K562 (cell line): ENCODE measurements around the gene LAMTOR5. TPM values are rescaled to one million over a fixed set of nuclear protein-coding genes. Genes with fewer than 3 reads are reported as not detected.

ENCODE experiments used
- ATF1 ChIP-seq, 2 experiments: fragments of 450-650 bp in 1 of 2; IDR thresholded peaks; 2 replicates each; pipeline ENCODE4 v1.6.1; 2016; ENCODE audit warnings: missing compliant biosample characterization in 1 of 2, missing genetic modification characterization in 1 of 2
- C11orf30 ChIP-seq: fragments of 450-650 bp; IDR thresholded peaks from 2 replicates; pipeline ENCODE4 v1.6.1; 2016; ENCODE audit warnings: low read depth, mild to moderate bottlenecking
- CC2D1A ChIP-seq: fragments of 450-650 bp; IDR thresholded peaks from 2 replicates; pipeline ENCODE4 v1.6.1; 2017; ENCODE audit warnings: mild to moderate bottlenecking
- CHD1 ChIP-seq: fragments of 200-600 bp; sonication (generic); IDR thresholded peaks from one replicate; pipeline ENCODE4 v1.6.1; 2012; ENCODE audit warnings: mild to moderate bottlenecking, moderate library complexity, low read length, inconsistent platforms
- CTBP1 ChIP-seq: fragments of 450-650 bp; IDR thresholded peaks from 2 replicates; pipeline ENCODE4 v1.6.1; 2016; ENCODE audit warnings: borderline replicate concordance
- EGR1 ChIP-seq: fragments of 450-650 bp; conservative IDR thresholded peaks from 2 replicates; pipeline ENCODE4 v1.6.1; 2017; ENCODE audit warnings: mild to moderate bottlenecking
- KLF10 ChIP-seq: fragments of 250-450 bp; sonication (Bioruptor Pico); IDR thresholded peaks from 2 replicates; pipeline ENCODE4 v1.6.1; 2021; ENCODE audit warnings: matching md5 sums
- MAFG ChIP-seq: fragments of 450-650 bp; conservative IDR thresholded peaks from 2 replicates; pipeline ENCODE4 v1.6.1; 2016; ENCODE audit warnings: missing genetic modification characterization, missing compliant biosample characterization
- MBD2 ChIP-seq: sonication (generic); IDR thresholded peaks from 2 replicates; pipeline ENCODE4 v1.6.1; 2016; ENCODE audit warnings: low read depth, borderline replicate concordance
- MYC ChIP-seq, 2 experiments: fragments of 250-450 bp in 1 of 2; sonication (Bioruptor Pico) in 1 of 2; IDR thresholded peaks; 2 replicates each; pipeline versions ENCODE4 v1.5.1 to v1.6.1; 2012 to 2021; ENCODE audit warnings: low read depth in 2 of 2, borderline replicate concordance in 1 of 2, improper control_type of control experiment in 1 of 2, low read length in 1 of 2, mild to moderate bottlenecking in 1 of 2, moderate library complexity in 1 of 2
- NR0B1 ChIP-seq: fragments of 450-650 bp; IDR thresholded peaks from one replicate; pipeline ENCODE4 v1.6.1; 2018; ENCODE audit warnings: mild to moderate bottlenecking, moderate library complexity; ENCODE audit not compliant: partially characterized antibody
- NUFIP1 ChIP-seq: fragments of 450-650 bp; IDR thresholded peaks from 2 replicates; pipeline ENCODE4 v1.6.1; 2018; ENCODE audit not compliant: partially characterized antibody
- RB1 ChIP-seq: fragments of 450-650 bp; IDR thresholded peaks from 2 replicates; pipeline ENCODE4 v1.6.1; 2017; ENCODE audit warnings: low read depth, mild to moderate bottlenecking
- SFPQ ChIP-seq: fragments of 200-400 bp; formaldehyde crosslinking; IDR thresholded peaks from 2 replicates; pipeline ENCODE4 v1.6.1; 2017; ENCODE audit warnings: mild to moderate bottlenecking, low read depth, low read length, moderate library complexity
- SMAD1 ChIP-seq: fragments of 150-350 bp; IDR thresholded peaks from 2 replicates; pipeline ENCODE4 v1.6.1; 2014; ENCODE audit warnings: low read length, low read depth; ENCODE audit not compliant: partially characterized antibody
- TAF9B ChIP-seq: fragments of 450-650 bp; IDR thresholded peaks from 2 replicates; pipeline ENCODE4 v1.6.1; 2018; ENCODE audit warnings: mild to moderate bottlenecking; ENCODE audit not compliant: partially characterized antibody
- TFAP4 ChIP-seq: sonication (generic); formaldehyde crosslinking; IDR thresholded peaks from 2 replicates; pipeline ENCODE4 v1.8.0; 2022; ENCODE audit warnings: missing genetic modification reagents, mild to moderate bottlenecking, moderate library complexity, borderline replicate concordance
- ZBTB1 ChIP-seq: sonication (generic); formaldehyde crosslinking; IDR thresholded peaks from 2 replicates; pipeline ENCODE4 v1.8.1; 2023; ENCODE audit warnings: missing genetic modification reagents, low read depth, mild to moderate bottlenecking, borderline replicate concordance
- ZNF263 ChIP-seq: sonication (generic); formaldehyde crosslinking; IDR thresholded peaks from 2 replicates; pipeline ENCODE4 v1.8.0; 2022; ENCODE audit warnings: mild to moderate bottlenecking, missing genetic modification reagents, borderline replicate concordance
- ZNF274 ChIP-seq: IDR thresholded peaks from 2 replicates; pipeline ENCODE4 v1.6.1; 2011; ENCODE audit warnings: low read depth, mild to moderate bottlenecking, low read length, moderate library complexity, borderline replicate concordance
- ZNF449 ChIP-seq: fragments of 250-450 bp; sonication (Bioruptor Pico); IDR thresholded peaks from 2 replicates; pipeline ENCODE4 v1.8.0; 2022; ENCODE audit warnings: moderate library complexity, mild to moderate bottlenecking, inconsistent platforms
- ZNF551 ChIP-seq: fragments of 250-450 bp; sonication (Bioruptor Pico); IDR thresholded peaks from 2 replicates; pipeline ENCODE4 v1.5.0; 2021; ENCODE audit warnings: mild to moderate bottlenecking, moderate library complexity
- ZNF76 ChIP-seq: fragments of 250-450 bp; sonication (Bioruptor Pico); IDR thresholded peaks from 2 replicates; pipeline ENCODE4 v1.4.0; 2020; ENCODE audit warnings: mild to moderate bottlenecking, moderate library complexity, borderline replicate concordance
- ZNF830 ChIP-seq: fragments of 250-450 bp; sonication (Bioruptor Pico); IDR thresholded peaks from 2 replicates; pipeline ENCODE4 v1.5.0; 2021; ENCODE audit warnings: mild to moderate bottlenecking
- polyA plus RNA-seq, 8 experiments: library from polyadenylated mRNA; depleted of rRNA in 4 of 8; stranded (reverse) in 5 of 8; unstranded in 3 of 8; fragments of >200 nt; fragmentation: Nextera tagmentation in 2 of 8; fragmentation: Illumina TruSeq in 1 of 8; extraction: Ambion mirVana in 2 of 8; extraction: Trizol in 1 of 8; gene quantifications; 2 replicates each; pipeline versions ENCODE4 v1.2.1 to v1.2.3, GENCODE V29; 2011 to 2014; ENCODE audit warnings: inconsistent platforms in 1 of 8, missing spikeins in 1 of 8
- total RNA-seq, 7 experiments: library from RNA; depleted of rRNA in 6 of 7; stranded (reverse); fragments of >200 nt in 6 of 7; fragmentation: Illumina TruSeq in 2 of 7; extraction: Trizol in 2 of 7; gene quantifications; 2 replicates each; pipeline versions ENCODE4 v1.2.1 to v1.2.3, GENCODE V29; 2011 to 2021; ENCODE audit warnings: low replicate concordance in 1 of 7

Gene LAMTOR5
- total and polyA plus RNA-seq, 9 of the 15 experiments (the other 6 are each of a cell fraction or from before 2014, with no cell fraction given), result 118 to 712 (median 241) TPM

GRCh38 chr1:110455151-110455550 is 47.7 kb upstream of the LAMTOR5 start (continued):
- TF ChIP-seq ZNF274, result no peak
- TF ChIP-seq ZNF263 (CRISPR knock-in tag), result no peak
- TF ChIP-seq MYC (IDR thresholded peaks at IDR 0.05; ENCODE audit: low read depth, low read length), result 0 out of 2 replicates have a peak, but pooled peaks have one; percentile 14
- TF ChIP-seq MYC (CRISPR knock-in tag; IDR thresholded peaks at IDR 0.05; ENCODE audit: borderline replicate concordance, low read depth), result no peak
- no peak for TF ChIP-seq SFPQ
- no peak for TF ChIP-seq NUFIP1
- 0 out of 2 replicates have a peak, but pooled peaks have one; percentile 41 for TF ChIP-seq ZBTB1 (CRISPR knock-in tag)
- TF ChIP-seq SMAD1, result no peak
- no peak for TF ChIP-seq ZNF830 (CRISPR knock-in tag)
- TF ChIP-seq KLF10 (CRISPR knock-in tag), result no peak
- TF ChIP-seq TAF9B, result no peak
- peak; percentile 31; the same call in 1 of the 2 replicates for TF ChIP-seq RB1
- TF ChIP-seq MBD2, result no peak
- TF ChIP-seq TFAP4, result peak; percentile 65; the same call in 1 of the 2 replicates
- no peak for TF ChIP-seq EGR1
- no peak; the same call in 1 of the 2 replicates for TF ChIP-seq CTBP1
- no peak for TF ChIP-seq ZNF551 (CRISPR knock-in tag)
- TF ChIP-seq C11orf30, result no peak
- no peak for TF ChIP-seq NR0B1
- TF ChIP-seq MAFG (tag), result no peak
- TF ChIP-seq ATF1 (CRISPR knock-in tag; IDR thresholded peaks at IDR 0.05), result no peak
- TF ChIP-seq ATF1 (tag; IDR thresholded peaks at IDR 0.05), result no peak
- peak; percentile 41; the same call in 1 of the 2 replicates for TF ChIP-seq CC2D1A
- TF ChIP-seq CHD1, result no peak
- TF ChIP-seq ZNF76 (CRISPR knock-in tag), result no peak
- no peak for TF ChIP-seq ZNF449 (CRISPR knock-in tag)
